Posterior vena cava (tissue), 2 donors: ENCODE results near the gene RPS14. TPM values are rescaled to one million over a fixed set of nuclear protein-coding genes. Genes with fewer than 3 reads are reported as not detected.
"Not testable (repeated sequence)": the region's sequence is repeated elsewhere in the genome, so short reads cannot be mapped to it uniquely, and the experiment has no call there.

ENCODE experiments used
- DNase-seq: peaks from one replicate; pipeline ENCODE4 v3.0.0-alpha.2; 2020; ENCODE audit warnings: low spot score
- intact Hi-C, 2 donors: fragments of 100-400 bp; cut with DNase I; formaldehyde crosslinking; loops; one replicate each; pipeline versions ENCODE4 v1.14.1 to v1.14.2; 2022 to 2023
- total RNA-seq, 2 donors: library from RNA; stranded (reverse); fragmentation: NEBNext Ultra II Directional; extraction: Animal tissue kit (Norgen Biotek cat#: 25700); gene quantifications; one replicate each; pipeline ENCODE4 v1.2.1, GENCODE V29; 2021
- donor health status: DM: yes; HTN: yes; CAD: no.
- donor health status: DM: yes; HTN: yes; CAD: no.

RPS14 gene
- total RNA-seq, 2 donors from 2014 or later, result 1,337 to 1,411 TPM

DNA sequence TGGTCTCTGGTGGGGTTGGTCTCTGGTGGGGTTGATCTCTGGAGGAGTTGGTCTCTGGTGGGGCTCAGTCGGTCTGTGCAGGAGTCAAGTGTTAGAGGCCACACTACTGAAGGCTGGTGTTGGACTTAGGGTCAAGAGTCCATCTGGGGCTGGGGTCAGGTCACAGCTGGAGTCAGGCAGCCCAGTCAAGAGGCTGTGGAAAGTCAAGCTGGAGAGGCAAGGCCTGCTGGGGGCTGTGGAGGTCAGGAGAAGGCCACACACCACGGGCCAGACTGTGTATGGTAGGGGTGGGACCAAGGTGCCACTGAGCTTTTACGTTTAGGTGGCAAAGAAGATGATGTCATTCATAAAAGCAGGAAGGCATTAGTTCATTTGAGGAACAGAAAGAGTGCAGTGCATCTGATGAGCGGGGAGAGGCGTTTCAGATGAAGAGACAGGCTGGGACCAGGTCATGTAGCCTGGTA lies 20.1 kb downstream of the RPS14 start:
- intact Hi-C loops, result no loop called here
- DNase-seq, result no peak

DNA sequence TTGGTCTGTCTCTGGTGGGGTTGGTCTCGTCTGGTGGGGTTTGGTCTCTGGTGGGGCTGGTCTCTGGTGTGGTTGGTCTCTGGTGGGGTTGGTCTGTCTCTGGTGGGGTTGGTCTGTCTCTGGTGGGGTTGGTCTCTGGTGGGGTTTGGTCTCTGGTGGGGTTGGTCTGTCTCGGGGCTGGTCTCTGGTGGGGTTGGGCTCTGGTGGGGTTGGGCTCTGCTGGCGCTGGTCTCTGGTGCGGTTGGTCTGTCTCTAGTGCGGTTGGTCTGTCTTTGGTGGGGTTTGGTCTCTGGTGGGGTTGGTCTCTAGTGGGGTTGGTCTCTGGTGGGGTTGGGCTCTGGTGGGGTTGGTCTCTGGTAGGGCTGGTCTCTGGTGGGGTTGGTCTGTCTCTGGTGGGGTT lies 20.6 kb downstream of the RPS14 start:
- DNase-seq, result no peak
- intact Hi-C loops, result no loop called here

DNA sequence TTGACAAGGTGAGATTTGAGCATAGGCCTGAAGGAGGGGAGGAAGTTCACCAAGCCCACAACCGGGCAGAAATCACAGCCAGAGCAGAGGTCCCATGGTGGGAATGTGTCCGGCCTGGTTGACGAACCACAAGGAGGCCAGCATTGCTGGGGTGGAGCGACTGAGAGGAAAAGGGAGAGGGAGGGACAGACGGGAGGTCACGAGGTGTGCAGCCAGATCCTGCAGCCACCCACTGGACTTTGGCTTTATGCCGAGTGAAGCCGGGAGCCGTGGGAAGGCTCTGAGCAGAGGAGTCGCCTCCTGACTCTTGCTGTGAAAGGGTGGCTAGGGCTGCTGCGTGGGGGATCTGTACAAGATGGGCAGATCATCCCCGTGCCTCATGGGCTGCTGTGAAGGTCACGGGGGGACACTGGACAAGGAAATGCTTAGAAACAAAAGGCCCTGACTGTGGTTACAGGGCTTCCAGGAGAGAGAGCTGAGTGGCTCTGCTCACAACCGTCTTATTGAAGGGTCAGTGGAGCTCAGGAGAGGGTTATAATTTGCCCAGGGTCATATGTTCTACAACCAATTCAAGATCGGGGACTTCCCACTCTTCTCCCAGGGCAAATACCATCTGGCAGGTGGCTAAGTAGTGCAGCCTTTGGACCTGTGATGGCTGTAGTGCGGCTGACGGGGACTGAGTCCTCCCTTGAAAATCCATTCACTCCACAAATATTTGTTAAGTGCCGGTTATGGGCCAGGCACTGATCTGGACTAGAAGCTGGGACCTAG lies 21.2 kb downstream of the RPS14 start:
- intact Hi-C loops, result no loop called here

DNA sequence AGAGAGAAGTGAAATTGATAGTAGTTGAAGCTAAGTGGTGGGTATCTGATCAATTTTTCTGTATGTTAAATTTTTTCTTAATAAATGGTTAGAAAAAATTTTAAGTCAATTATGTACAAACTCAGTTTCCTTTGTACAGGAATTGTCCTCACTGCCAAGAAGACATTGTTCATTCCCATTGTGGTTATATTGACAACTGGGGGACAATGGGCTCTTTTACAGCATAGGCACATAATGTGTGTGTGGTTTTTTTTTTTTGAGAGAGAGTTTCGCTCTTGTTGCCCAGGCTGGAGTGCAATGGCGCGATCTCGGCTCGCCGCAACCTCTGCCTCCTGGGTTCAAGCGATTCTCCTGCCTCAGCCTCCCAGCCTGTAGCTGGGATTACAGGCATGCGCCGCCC lies 23.4 kb downstream of the RPS14 start:
- intact Hi-C loops, result not testable (repeated sequence)
- DNase-seq, result peak; percentile 20

More for the DNA sequence above, 21.2 kb downstream of the RPS14 start:
- no peak for DNase-seq

DNA sequence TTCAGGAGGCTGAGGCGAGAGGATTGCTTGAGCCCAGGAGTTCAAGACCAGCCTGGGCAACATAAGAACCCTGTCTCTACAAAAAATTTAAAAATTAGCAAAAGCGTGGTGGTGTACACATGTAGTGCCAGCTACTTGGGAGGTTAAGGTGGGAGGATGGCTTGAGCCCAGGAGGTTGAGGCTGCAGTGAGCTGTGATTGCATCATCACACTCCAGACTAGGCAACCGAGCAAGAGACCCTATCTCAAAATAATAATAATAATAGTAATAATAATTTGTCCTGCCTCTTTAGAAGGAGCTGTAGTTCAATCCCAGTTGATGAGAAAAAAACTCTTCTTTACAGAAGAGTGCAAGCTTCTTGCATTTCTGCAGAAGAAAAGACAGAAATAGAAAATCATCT lies 26.8 kb downstream of the RPS14 start:
- intact Hi-C loops, result no loop called here
- DNase-seq, result peak; percentile 25

DNA sequence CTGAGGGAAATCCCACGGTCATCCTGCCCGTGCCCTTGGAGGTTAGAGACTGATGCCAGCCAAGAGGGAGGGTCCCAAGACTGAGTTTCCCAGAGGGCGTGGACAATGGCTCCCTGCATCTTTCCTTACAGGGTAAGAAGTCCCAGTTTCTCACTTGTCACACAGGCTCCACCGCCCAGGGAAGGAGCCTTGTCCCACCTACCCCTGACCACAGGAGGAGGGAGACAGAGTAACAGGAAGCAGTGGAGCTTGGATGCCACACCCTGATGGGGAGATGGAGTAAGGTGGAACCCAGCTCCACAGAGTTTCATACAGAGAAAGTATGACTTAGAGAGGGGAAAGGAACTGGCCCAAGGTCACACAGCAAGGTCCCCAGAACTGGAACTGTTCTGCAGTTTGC lies 27.5 kb downstream of the RPS14 start:
- intact Hi-C loops, result no loop called here
- DNase-seq, result no peak

DNA sequence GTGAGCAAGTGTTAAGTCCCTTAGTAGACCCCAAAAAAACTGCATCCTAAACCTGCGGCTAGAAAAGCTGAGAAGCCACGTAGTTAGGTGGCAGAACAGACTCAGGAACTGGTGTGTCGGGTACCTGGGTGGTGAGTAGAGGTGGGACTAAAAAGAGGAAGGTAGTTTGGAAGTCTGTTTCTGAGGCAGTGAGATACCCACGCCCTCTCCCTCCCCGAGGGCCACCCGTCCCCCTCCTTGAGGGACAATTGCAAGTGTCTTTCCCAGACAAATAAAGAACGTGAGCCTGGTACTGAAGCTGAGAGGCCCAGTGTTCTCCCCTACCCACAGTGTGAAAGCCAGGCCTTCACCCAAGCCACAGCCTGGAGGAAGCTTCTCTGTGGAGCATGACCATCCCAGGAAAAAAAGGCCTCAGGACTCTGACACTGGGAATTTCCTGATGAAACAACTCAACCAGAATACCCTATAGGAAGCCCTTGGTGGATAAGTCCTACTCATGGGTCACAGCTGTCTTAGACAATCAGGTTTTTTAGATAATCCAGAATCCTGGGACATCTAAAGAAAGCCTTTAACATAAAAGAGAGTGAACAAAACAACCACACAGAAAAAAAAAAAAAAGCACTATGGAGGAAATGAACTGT lies 29.8 kb downstream of the RPS14 start:
- DNase-seq, result peak; percentile 61
- intact Hi-C loops, result no loop called here

DNA sequence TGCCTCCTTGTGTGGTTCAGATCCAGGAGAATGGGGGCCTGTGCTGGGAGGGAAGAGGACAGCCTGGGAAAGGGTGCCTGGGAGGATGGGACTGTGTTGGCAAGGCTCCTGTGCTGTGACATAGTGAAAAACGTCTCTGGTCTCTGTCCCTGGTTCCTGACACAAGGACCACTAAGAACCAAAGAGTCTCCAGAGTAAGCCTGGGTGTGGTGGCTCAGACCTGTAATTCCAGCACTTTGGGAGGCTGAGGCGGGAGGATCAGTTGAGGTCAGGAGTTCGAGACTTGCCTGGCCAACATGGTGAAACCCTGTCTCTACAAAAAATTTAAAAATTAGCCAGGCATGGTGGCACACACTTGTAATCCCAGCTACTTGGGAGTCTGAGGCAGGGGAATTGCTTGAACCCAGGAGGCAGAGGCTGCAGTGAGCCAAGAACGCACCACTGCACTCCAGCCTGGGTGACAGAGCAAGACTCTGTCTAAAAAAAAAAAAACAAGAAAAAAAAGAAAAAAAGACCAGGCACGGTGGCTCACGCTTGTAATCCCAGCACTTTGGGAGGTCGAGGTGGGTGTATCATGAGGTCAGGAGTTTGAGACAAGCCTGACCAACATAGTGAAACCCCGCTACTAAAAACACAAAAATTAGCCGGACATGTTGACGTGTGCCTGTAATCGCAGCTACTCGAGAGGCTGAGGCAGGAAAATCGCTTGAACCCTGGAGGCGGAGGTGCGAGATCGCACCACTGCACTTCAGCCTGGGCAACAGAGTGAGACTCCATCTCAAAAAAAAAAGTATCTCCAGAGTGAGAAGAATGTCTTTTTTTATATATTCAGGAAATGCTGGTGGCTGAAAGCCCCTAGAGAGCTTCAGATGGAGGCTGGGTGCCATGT lies 35.4 kb downstream of the RPS14 start:
- intact Hi-C loops, result not testable (repeated sequence)

DNA sequence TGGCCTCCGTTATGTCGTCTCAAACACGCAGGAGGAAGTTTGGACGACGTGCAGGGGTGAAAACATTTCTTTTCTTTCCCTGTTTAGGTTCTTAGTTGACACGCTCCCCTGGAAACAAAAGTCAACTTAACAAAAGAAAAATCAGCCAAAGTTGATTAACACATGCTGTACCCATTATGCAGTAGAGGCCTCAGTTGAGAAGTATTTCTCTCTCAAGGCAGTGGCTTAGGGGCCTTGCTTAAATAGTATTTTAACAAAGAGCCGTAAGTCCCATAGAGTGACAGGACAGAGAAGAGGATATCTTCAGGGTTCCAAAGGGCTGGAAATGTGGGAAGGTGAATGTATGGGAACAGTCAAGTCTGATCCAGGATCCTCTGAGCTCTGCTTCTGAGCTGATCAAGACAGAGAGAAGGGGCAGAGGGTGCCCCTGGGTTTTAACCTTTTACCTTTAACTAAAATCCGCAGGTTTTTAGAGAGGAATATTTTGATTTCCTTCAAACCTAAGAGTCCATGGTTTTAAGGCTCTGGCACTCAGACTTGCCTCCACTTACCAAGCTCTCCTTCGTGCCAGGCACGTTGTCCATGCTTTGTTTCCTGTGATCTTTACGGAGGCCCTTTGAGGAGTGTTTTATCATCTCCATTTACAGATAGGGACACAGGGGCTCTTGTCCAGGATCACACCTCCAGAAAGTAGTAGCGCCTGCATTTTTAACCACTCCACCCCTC lies 36.2 kb downstream of the RPS14 start:
- intact Hi-C loops, result no loop called here
- DNase-seq, result no peak

More for the DNA sequence above, 35.4 kb downstream of the RPS14 start:
- peak; percentile 43 for DNase-seq

DNA sequence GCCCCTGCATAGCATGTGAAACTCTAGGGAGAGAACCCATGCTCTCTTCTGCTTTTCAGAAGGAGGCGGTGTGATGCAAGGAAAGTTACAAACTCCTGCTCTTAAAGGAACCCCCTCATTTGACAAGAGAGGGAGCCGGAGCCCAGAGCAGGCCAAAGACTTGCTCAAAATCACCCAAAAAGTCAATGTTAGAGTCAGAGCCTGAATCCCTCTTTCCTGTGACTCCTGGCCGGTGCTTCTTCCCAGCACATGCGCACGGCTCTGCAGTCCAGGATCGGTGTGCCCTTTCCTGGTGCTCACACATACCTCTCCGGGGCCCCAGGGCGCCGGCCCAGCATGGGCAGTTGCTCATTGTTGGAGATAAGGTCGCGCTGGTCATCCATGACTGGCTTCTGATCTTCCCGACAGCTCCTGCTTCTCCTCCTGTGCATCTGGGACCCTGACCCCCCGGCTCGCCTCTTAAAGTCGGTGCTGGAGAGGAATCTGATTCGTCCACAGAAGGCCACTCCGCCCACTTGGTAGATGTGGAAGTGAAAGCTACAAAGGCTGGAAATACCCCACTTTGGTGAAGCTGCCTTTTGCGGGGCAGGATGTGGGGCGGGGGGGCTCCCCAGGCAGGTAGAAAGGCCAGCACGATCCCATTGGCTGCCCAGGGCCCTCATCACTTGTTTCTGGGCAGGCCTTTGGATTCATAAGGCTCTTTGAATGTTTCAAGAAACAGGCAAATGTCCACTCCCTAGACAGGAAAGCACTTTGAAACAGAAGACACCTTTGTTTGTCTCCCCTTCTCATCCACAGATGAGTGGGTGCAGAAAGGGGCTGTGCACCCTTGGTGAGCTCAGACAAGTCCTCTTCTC lies 37.0 kb downstream of the RPS14 start, which contains the start of gene CD74:
CD74 (minus strand) TSS at position 592 of the 857 bp plus-strand sequence; CDS start at position 431, 161 bp downstream.
- DNase-seq, result peak; percentile 93
- intact Hi-C loops, result no loop called here

DNA sequence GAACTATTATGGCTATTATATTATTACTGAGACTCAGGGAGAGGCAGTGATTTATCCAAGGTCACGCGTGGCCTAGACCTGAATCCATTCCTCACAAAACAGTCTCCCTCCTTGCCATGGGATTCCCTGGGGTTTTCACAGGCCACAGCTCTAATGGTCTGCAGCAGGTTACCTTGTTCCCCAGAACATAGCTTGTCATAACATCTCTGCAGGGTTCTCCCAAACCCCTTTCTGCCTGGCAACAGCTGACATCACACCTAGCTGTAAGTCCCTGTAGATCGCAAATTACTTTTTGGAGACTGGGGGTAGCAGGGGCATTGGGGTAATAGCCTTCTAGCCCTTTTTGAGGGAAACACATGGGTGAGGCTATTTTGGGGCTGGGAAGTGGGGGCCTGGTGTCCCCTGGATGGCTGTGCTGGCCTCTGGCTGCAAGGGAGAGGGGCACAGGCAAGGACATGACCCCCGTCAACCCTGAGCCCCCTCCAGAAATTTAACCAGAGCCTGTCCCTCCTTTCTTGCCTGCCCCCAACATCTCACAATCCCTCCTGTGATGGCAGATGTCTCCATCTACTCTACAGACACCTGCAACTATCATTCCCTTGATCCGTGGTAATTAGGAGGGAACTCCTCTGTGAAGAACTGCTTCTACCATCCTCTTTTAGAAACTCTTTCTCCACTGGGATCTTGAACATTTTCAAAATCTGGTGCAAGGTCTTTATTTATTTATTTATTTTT lies 38.1 kb downstream of the RPS14 start:
- intact Hi-C loops, result no loop called here
- DNase-seq, result no peak

DNA sequence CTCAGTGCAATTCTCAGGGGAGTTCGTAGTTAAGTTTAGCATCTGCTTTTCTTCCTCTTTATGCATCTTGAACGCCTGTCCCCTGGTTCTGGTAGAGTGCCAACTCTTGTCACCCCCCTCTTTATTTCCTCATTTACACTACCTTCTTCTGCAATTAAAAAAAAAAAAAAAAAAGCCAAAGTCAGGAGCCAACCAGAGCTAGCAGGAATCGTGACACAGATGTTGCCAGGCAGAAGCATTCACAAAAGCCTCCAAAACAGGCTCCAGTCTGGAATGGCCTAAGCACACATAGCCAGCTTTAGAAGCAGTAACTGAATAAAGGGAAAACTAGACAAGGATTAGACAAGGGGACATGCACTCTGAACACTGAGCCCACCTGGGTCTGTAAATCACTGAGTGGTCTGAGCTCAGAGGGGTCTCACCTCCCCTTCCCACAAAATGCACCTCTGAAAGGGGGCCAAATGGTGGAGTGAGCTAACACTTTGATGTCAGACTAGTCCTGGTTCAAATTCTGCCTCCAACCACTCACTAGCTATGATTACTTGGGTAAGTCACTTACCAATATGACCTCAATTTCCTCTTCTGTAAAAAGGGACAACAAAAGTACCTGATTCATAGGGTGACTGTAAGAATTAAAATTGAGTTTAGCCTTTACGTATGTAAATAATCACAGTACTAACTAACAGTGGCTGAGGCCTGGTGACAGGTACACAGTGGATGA lies 38.9 kb downstream of the RPS14 start:
- DNase-seq, result no peak
- intact Hi-C loops, result no loop called here

DNA sequence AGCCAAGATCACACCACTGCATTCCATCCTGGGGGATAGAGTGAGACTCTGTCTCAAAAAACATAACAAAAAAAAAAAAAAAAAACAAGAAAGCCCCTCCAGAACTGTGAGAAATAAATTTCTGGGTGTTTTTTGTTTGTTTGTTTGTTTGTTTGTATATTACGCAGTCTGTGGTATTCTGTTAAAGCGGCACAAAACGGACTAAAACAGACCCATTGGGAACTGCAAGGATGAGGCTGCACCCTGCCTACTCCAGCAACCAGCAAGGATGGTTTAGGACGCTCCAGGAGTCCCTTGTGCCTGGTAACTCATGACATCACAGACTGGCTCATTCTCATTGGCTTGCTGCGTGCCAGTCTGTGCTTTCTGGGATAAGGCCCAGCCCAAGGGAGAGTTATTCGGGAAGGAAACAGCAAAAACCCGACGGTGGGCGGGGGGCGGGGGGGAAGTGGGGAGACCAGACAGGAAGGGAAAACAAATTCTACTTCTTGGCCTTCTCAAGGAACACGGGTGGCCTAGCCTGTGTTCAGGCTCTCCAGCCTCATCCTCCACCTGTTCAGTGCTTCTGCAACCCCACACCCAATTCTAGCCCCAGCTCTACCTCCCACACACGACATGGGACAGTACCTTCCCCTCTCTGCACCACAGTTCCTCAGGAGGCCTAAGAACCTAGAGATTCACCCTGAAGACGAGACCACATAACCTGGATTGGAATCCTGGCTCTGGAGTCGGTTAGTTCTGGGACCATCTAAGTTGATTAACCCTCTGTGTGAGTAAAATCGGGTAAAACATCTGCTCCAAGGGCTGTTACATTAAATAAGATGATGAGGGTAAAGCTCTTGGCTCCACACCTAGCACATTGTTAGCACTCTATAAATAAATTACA lies 39.7 kb downstream of the RPS14 start:
- DNase-seq, result no peak
- intact Hi-C loops, result no loop called here

DNA sequence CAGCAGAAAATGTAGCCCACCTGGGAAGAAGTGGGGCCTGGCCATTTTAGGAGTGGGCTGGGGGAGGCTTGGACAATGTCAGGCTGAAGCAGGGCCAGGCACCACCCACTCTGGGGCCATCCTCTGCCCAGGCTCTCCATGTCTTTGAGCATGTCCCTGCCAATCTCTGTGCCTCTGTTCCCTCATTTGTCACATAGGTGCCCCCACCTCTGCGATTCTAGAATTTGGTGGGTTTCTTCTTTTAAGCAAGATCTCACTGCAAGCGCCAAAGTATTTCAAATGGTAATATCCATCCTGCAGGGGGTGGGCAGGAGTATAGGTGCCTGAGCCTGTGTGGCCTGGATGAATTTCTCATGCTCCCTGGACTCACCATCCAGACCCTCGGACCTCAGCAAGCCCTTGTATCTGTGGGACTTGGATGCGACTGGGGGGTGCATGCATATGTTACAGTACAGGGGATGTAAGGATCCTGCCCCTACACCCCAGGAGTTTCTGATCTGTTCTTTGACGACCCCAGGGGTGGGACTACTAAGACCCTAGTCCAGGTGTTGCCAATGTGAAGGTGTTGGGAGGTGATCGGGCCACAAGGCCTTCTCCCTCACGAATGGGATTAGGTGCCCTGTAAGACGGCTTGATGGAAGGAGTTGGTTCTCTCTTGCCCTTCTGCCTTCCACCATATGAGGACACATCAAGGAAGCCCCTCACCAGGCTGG lies 41.2 kb downstream of the RPS14 start:
- intact Hi-C loops, result no loop called here
- DNase-seq, result no peak

DNA sequence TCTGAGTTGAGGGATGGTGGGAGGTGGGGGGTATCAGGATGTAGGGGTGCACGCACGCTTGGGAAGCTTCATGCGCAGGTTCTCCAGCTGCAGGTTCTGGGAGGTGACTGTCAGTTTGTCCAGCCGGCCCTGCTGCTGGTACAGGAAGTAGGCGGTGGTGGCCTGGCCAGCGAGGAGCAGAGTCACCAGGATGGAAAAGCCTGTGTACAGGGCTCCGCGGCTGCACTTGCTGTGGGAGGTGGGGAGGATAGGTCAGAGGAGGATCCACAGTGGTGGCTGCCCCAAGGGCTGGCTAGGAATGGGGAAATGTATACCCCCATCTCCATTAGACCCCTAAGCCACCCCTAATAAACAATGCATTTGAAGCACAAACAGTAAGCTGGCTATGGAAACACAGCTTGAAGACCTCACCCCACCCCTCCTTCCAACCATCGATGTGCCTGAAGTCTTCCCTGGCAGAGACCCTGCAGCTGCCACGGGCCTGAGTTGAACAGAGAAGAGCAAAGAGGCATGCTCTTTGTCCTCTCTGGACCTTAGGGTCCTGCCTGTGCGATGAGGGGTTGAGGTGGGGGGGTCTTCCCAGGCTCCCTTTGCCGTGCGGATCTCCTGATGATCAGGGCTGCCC lies 42.3 kb downstream of the RPS14 start:
- intact Hi-C loops, result no loop called here
- DNase-seq, result no peak
